Measurements from ENCODE around the gene RGS3.

The RGS3 gene

DNA sequence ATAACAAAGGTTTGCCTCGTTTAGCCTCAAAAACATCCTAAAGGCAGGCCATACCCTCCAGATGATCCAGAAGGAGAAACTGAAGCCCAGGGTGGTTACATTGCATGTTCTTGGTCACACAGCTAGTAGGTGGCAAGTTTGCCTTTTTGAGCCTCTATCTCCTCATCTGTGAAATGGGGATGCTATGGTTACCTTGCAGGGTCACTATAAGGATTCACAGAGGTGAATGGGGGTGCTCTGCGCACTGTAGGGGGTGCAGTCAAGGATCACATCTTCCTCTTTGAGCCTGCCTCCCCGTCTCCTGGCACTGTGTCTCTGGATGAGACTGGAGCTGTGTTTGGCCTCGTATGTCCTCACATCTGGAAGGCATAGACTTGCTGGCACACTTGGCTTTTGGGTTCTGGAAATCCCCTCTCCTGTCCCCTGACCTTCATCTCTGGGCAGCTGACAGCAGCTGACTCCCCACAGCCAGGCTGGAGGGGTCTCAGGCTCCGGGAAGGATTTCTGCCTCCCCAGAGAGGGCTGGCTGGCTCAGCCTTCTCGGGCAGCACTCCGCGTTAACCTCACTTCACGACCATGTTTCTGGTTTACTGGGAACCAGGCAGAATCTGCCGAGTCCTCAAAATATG is 167.7 kb downstream of the RGS3 start:
- no peak for TF ChIP-seq CTCF (IDR thresholded peaks at IDR 0.05; ENCODE audit: control extremely low read depth, extremely low read depth, low read depth, missing control alignments)
- DNase-seq (ENCODE audit: extremely low spot score): no peak
- ChIA-PET POLR2A (no interaction called here), CTCF (interaction anchor here (1.3 to 19.1 kb wide), 4 partner anchors 10 to 29 kb away, joined by 3 to 134 read pairs (median 4); no protein-coding TSS in a partner anchor)

DNA sequence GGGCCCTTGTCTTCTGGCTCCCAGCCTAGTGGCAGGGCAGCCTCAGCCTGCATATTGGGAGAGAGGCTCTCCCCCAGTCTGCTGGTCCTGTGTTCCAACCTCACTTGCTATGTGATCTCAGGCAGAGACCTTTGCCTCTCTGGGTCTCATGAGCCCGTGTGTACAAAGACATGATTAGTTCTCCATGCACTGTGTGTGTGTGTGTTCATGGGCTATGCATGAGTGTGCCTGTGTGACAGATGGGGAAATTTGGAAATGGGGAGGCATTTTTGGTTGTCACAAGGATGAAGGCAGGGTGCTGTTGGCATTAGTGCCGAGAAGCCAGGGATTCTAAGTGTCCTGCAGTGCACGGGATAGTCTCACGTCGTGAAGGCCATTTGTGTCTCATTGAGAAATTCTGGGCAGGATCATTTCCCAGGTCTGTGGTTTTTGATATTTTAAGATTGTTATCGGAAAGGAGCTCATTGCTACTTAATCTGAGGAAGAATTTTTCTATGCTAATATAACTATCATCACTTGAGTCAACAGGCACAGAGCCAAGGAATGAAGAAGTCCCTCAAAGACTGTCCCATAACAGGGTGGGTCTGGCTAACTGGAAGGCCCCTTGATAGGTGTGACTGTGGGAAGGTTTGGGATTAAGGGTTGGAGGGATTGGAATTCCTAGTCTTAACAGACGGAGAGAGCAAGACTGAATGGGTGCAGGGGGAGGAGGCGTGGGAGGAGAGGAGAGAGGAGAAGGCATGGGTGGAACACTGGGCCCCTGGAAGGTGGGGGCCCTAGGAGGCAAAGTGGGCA is 168.5 kb downstream of the RGS3 start:
- POLR2A ChIA-PET: no interaction called here
- DNase-seq (ENCODE audit: extremely low spot score): no peak
- CTCF ChIA-PET: interaction anchor here (19.1 kb wide), 1 partner anchor 24 kb away, joined by 134 read pairs; no protein-coding TSS in a partner anchor
- no peak for TF ChIP-seq CTCF (IDR thresholded peaks at IDR 0.05; ENCODE audit: control extremely low read depth, extremely low read depth, low read depth, missing control alignments)

GRCh38 chr9:113632776-113633590 is 169.5 kb downstream of the RGS3 start:
- no peak for DNase-seq (ENCODE audit: extremely low spot score)
- ChIA-PET POLR2A (no interaction called here), CTCF (interaction anchor here (19.1 kb wide), 1 partner anchor 23 kb away, joined by 134 read pairs; no protein-coding TSS in a partner anchor)
- TF ChIP-seq CTCF (IDR thresholded peaks at IDR 0.05; ENCODE audit: control extremely low read depth, extremely low read depth, low read depth, missing control alignments): no peak

- POLR2A ChIA-PET: interaction anchor here (0.6 kb wide), 1 partner anchor 11 kb away, joined by 4 read pairs; no protein-coding TSS in a partner anchor
- no peak for DNase-seq (ENCODE audit: extremely low spot score)
- CTCF ChIA-PET: interaction anchor here (2.3 to 19.1 kb wide), 2 partner anchors 22 to 45 kb away, joined by 6 to 134 read pairs; no protein-coding TSS in a partner anchor
- TF ChIP-seq CTCF (IDR thresholded peaks at IDR 0.05; ENCODE audit: control extremely low read depth, extremely low read depth, low read depth, missing control alignments): no peak
These were observed 170.5 kb downstream of the RGS3 start for GRCh38 chr9:113633782-113634595.

DNA sequence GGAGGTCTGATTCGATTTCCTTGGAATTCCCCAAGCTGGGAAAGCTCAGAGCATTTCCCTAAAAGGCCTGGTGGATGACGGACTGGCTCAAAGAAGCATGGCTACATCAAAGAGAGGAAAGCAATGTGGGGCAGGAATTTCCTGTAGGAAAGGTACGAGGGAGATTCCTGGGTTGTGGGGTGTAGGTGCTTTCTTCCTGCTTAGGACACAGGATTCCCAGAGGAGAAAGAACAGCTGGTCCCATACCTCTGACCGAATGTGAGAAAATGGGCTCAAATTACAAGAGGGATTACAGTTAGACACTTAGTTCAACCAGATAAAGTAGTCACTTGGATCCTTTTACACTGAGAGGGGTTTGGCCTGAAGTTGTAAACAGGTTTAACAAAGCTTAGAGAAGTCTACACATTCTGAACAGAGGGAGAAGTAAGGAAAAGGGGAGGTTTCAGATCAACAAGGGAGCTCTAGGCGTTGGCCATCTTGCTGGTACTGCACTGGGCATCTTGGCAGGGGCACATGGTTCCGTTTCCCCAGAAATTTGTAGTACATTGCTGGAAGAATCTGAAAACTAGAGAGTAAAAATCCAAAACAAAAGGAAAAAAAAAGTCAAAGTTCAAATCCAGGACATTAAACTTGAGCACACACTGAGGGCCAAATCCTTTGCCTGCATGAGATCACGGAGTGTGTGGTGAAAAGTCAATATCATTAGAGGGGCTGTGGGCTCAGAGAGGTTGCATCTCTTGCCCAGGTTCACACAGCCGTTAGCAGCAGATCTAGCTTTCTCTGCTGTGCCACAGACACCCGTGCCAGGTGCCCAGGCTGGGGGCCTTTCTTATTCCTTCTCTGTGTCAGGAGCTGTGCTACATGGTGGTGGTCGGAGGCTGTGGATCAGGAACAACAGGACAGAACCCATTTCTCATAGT is 171.3 kb downstream of the RGS3 start:
- TF ChIP-seq CTCF (IDR thresholded peaks at IDR 0.05; ENCODE audit: control extremely low read depth, extremely low read depth, low read depth, missing control alignments): no peak
- DNase-seq (ENCODE audit: extremely low spot score): no peak
- ChIA-PET CTCF (interaction anchor here (1.1 to 19.1 kb wide), 7 partner anchors 9 to 46 kb away, joined by 3 to 134 read pairs (median 5); no protein-coding TSS in a partner anchor), POLR2A (interaction anchor here (0.7 kb wide), 1 partner anchor 45 kb away, joined by 3 read pairs; no protein-coding TSS in a partner anchor)

All from GM10248 (cell line).